Neural cell (in vitro differentiated cells): ENCODE results near the gene LPGAT1.

Source experiments
- CTCF ChIP-seq: fragments of 450-650 bp; IDR thresholded peaks from 2 replicates; pipeline ENCODE4 v1.5.1; 2014; ENCODE audit warnings: antibody characterized with exemption, mild to moderate bottlenecking, moderate library complexity; ENCODE audit not compliant: poor library complexity, severe bottlenecking
- EP300 ChIP-seq: fragments of 450-650 bp; conservative IDR thresholded peaks from 2 replicates; pipeline ENCODE4 v1.6.1; 2014; ENCODE audit warnings: antibody characterized with exemption, mild to moderate bottlenecking, moderate library complexity; ENCODE audit not compliant: poor library complexity, severe bottlenecking
- EZH2 ChIP-seq: fragments of 200-600, 300-800 bp; shearing (Covaris generic), sonication (generic); IDR thresholded peaks from 2 replicates; pipeline ENCODE4 v1.6.1; 2014; ENCODE audit warnings: antibody characterized with exemption, low read length, borderline replicate concordance, mild to moderate bottlenecking; ENCODE audit not compliant: insufficient read depth, poor library complexity, severe bottlenecking
- POLR2AphosphoS5 ChIP-seq: IDR thresholded peaks from 2 replicates; pipeline ENCODE4 v1.6.1; 2012
- SMC3 ChIP-seq: fragments of 450-650 bp; conservative IDR thresholded peaks from 2 replicates; pipeline ENCODE4 v1.6.1; 2014; ENCODE audit warnings: antibody characterized with exemption, mild to moderate bottlenecking, moderate library complexity; ENCODE audit not compliant: poor library complexity
- TAF1 ChIP-seq: IDR thresholded peaks from 2 replicates; pipeline ENCODE4 v1.6.1; 2012; ENCODE audit warnings: low read depth
- TF ChIP-seq, protein P1 (sequence below): IDR thresholded peaks from 2 replicates; pipeline ENCODE4 v1.6.1; 2012; ENCODE audit warnings: borderline replicate concordance

- TF ChIP-seq, protein P1, sequence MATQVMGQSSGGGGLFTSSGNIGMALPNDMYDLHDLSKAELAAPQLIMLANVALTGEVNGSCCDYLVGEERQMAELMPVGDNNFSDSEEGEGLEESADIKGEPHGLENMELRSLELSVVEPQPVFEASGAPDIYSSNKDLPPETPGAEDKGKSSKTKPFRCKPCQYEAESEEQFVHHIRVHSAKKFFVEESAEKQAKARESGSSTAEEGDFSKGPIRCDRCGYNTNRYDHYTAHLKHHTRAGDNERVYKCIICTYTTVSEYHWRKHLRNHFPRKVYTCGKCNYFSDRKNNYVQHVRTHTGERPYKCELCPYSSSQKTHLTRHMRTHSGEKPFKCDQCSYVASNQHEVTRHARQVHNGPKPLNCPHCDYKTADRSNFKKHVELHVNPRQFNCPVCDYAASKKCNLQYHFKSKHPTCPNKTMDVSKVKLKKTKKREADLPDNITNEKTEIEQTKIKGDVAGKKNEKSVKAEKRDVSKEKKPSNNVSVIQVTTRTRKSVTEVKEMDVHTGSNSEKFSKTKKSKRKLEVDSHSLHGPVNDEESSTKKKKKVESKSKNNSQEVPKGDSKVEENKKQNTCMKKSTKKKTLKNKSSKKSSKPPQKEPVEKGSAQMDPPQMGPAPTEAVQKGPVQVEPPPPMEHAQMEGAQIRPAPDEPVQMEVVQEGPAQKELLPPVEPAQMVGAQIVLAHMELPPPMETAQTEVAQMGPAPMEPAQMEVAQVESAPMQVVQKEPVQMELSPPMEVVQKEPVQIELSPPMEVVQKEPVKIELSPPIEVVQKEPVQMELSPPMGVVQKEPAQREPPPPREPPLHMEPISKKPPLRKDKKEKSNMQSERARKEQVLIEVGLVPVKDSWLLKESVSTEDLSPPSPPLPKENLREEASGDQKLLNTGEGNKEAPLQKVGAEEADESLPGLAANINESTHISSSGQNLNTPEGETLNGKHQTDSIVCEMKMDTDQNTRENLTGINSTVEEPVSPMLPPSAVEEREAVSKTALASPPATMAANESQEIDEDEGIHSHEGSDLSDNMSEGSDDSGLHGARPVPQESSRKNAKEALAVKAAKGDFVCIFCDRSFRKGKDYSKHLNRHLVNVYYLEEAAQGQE, result no peak
- TF ChIP-seq POLR2AphosphoS5 (no peak), CTCF (no peak), TAF1 (no peak), EZH2 (no peak), EP300 (no peak), SMC3 (no peak)
These were observed 93.2 kb downstream of the LPGAT1 start for GRCh38 chr1:211737115-211738035.
